GM19351 (cell line): ENCODE data around the gene IL6R.
"Not testable (repeated sequence)": the region's sequence is repeated elsewhere in the genome, so short reads cannot be mapped to it uniquely, and the experiment has no call there.

Experiments used
- ATAC-seq: cut with Tn5 transposase; IDR thresholded peaks from one replicate; pipeline ENCODE4 v1.9.1; 2021; ENCODE audit warnings: mild to moderate bottlenecking, moderate library complexity; ENCODE audit not compliant: unreplicated experiment

IL6R gene

DNA sequence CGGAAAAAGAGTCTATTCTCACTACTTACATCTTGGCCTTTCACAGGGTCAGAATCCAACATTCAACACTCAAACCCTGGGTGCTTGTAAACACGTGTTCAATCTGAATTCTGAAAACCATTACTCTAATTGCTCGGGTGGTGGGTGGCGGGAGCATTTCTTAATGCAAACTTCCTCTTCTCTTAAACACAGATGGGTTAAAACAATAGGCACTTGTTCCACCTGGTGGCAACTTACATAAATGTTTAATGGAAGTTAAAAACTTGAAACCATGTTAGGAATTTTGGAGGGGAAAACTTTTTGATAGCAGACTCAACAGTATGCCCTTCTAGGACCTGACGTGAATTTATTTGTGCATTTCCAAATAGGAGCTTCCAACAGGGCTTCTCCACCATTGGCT is 73.5 kb downstream of the IL6R start:
- no peak for ATAC-seq

DNA sequence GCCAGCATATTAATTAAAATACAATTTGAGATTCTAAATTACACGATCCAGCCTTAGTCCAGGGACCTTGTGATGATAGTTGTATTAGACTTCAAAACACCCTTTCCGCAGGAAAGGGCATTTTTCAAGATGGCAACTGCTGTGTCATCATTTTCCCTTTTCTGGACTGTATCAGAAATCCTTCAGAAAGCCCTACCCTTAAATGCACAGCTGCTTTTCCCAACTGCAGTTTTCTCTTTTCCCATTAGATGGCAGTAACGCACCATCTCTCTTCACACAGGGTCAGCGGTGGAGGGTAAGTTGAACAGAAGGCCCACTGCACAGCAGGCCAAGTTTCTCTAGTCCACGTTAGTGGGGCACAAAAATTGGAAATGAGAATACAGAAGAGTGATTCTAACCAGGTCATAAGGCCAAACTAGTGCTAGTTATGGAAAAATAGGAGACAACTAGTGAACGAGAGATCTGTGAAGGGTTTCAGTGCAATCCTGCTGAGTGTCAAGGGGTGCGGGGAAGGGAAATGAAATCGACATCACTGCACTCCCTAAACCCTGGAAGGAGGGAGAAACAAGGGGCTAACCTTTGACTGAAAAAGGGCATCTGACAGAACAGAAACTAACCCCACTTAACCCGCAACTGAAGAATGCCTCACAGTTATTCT is 74.8 kb downstream of the IL6R start:
- no peak for ATAC-seq

DNA sequence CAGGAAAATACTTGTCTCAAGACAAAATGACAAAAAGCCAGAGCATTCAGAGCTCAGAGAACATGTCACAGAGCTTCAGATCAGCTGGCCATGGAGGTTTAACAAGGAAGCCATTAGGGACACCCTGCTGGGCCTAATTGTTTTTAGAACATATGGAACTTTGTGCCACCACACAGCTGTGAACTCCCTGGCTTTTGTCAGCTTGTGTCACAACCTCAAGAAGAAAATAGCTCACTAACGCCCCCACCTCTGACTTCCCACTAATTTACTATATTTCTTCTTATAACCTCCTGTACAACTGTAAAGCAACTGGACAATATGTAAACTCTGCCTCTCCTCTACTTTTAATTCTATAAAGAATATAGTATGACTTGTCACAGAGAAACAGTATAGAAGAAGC is 75.9 kb downstream of the IL6R start:
- no peak for ATAC-seq

DNA sequence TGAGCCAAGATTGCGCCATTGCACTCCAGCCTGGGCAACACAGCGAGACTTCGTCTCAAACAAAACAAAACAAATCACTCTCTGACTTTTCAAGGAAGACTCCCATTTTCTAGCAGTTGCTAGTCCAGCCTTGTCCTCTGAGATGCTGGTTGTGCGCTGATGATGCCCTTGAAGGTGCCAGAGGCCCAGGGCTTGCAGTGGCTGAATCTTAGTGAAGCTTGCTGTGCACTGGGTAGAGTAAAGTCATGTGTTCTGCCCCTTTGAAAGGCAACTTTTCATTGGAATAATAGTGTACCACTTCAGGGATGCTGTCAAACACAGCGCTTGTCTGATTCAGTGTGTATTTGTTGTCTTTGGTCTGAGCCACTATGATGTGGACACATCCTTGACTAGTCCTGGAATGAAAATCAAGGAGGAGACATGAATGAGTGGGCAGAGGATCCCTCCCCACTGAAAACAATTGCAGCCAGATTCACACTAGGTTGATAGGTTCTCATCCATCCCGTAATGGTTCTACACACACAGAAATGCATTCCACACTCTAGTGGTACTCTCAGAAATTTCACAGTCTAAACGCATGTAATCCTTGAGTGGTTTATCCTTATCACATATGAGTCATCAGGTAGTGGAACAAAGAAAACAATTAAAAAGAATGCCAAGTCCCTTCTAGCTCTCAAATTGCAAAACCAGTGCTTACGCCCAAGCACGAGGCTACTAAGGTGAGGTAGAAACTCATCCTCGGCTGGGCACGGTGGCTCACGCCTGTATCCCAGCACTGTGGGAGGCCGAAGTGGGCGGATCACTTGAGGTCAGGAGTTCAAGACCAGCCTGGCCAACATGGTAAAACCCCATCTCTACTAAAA is 79.0 kb downstream of the IL6R start:
- ATAC-seq: no peak

DNA sequence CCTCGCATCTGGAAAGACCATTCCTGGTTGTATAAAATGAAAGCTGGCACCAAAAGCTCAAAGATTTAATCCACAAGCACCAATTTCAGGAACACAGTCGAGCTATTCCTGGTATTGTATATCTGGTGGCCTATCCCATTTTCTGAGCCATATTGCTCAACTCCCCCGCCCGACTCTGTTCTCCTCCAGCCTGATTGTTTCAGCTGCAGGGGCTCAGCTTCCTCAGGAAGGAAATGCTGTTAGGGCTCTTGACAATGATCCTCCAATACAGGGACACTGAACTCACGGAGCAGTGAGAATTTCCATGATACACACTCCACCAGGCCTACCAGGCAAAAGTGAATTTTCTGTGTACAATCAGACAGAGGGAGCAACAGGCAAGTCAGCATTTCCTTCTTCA is 80.0 kb downstream of the IL6R start:
- no peak for ATAC-seq

DNA sequence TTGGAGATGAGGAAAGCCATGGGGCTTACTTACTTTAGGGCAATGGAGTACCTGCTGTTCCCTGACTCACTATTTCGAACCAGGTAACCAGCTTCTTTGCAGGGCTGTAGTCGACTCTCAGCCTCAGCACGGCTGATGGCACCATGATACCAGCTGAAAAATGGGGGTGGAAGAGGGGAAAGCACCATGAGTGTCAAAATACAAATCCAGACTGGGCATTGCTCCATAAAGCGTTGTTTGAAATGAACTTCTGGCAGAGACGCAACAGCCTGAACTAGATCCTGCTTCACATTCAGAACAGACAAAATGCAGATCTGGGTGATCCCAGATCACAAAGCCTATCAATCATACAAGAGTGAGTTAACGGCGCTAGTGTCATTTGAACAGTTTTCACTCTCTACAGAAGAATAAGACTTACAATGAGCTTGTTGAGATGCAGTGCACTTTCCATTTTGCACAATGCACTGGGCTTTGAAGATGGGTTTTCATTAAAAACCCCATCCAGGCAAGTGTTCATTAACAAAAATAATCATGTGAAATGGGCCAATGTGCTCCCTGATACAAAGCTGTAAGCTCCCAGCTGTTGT is 80.9 kb downstream of the IL6R start:
- ATAC-seq: no peak

DNA sequence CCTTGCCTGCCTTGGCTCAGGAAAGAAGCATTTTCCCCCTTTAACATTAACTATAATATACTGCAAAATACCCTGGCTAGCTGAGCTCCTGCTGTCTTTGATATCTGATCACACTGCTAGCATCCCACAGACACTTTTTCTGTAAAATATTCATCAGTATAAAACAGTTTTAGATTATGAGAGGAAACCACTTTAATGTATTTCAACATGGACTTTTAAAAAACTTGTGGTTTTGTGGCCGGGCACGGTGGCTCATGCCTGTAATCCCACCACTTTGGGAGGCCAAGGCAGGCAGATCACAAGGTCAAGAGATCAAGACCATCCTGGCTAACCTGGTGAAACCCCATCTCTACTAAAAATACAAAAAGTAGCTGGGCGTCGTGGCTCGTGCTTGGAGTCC is 81.6 kb downstream of the IL6R start:
- not testable (repeated sequence) for ATAC-seq

DNA sequence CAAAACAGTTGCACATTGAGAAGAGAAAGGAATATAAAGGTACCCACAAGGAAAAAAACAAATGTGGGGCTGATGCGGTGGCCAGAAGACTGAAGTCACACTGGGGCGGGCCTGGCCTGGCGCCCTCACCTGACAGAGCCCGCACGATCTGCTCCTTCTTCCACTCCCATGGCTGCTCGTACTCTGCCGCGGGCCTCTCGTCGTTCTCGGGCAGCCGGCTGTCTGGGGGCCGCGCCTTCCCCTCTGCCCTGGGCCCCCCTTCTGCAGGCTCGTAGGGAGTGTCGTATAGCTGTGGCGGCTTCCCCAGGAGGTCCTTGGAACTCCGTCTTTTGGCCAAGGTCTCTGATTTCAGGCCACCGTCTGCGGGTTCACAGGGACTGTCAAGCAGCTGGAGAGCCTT is 83.8 kb downstream of the IL6R start:
- no peak for ATAC-seq

DNA sequence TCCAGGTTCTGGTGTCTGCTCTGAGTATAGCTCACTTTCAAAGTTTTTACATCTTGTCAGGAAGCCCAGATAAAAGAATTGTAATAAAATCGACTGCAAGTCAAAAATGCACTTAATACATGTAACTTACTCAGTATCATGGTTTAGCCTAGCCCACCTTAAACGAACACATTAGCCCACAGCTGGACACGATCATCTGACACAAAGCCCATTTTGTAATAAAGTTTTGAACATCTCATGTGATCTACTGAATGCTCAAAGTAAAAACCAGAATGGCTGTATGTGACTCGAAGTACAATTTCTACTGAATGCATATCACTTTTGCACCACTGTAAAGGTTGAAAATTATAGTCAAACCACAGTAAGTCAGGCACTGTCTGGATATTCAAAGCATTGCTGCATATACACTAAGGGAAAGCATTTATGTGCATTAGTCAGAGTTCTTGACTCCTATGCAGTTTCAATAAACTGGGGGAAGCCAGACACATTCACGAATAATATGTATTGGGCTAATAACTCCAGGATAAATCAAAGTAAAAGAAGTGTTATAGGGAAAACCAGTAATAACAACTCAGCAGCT is 84.6 kb downstream of the IL6R start:
- no peak for ATAC-seq

DNA sequence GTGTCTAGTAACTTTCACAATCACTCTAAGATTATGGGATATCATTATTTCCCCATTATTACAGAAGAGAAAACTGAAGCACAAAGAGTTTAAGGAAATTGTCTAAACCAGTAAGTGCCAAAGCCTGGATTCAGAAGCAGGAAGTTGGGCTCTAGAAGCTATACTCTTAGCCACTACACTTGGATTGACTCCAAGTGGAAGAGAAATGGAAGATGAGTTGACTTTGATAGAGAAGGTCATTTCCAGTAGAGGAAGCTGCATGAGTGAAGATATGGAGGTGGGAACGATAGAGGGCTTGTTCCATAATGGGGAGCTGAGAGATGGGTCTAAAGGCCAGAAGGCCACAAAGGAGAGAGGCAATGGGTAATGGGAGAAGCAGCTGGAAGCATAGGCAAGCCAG is 85.2 kb downstream of the IL6R start:
- ATAC-seq: no peak

DNA sequence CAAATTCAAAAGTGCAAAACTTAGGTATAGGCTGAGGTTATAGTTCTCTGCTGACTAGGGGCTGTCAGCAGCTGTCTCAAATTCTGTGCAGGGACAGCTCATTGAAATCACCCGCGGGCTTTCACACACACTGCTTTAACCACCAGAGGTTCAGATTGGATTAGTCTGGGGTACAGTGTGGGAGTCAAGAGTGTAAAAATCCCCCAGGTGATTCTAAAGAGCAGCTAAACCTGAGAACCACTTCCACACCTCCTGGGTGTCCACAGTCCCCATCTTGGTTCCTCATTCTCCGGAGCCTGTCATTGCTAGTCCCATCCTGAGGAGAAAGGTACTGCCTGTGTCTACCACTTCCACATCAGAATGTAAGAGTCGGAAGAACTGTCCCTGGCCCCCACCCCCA is 87.0 kb downstream of the IL6R start:
- ATAC-seq: no peak

DNA sequence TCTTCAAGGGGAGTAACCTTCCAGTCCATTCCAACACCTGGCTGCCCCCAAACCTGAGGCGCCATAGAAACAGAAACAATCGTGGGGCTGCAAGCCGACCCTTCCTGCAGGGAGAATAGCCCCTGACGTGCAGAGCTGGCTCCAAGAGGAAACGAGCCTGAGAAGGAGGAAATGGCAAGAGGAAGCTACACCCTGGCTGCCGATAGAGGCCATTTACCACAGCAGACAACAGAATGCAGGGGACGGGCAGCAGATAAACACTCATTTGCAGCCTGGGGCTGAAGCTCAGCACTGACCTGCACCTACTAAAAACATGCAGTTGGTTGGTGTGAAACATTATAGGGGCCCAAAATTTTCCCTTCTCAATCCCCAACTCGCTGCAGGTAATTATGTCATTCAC is 88.1 kb downstream of the IL6R start:
- no peak for ATAC-seq

DNA sequence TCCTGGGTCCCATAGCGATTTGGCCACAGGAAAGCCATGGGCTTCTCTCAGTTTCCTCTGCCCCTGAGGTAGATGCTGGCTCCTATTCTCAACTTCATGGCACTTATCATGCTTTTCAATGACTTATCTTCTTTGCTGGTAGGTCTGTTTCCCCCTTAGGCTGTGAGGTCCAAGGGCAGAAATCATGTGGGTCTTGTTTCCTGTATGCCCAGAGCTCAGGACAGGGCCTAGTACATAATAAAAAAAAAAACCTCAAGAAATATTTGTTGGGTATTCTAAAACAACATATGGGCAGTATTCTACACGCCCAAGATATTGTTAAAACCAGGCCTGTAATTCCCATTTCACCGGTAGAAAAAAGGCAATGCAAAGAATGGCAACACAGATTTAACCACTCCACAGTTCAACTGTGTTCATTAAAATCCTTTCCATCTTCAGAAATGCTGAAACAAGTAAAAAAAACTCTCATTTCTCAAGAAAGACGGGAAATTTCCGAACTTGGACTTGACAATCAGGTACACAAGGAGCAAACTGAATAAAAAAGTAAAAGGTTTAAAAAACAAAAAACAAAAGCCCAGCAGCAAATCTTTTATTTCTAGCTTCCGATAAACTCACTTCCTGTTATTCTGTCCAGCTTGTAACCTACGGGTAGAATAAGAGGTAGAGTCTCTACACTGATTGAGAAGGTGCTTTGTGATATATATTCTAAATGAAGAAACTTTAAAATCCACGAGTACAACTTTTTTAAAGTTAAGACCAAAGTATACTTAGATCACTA is 90.5 kb downstream of the IL6R start:
- no peak for ATAC-seq

DNA sequence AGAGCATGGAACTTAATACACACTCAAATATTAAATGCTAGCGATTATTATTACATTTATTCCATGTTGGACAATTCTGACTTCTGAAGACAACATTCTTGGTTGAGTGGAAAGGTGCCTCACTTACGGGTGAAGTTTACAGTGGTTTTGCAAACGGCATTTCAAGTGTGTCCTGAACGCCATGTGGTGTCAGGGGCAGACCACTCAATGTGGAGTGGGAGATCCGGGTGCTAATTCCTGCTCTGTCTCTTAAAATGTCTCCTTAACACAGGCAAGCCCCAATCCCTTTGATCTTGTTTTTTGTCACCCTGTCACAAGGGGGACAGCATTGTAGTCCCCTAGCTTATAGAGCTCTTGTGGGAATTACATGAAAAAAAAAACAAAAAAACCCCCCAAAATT is 91.2 kb downstream of the IL6R start:
- ATAC-seq: no peak

DNA sequence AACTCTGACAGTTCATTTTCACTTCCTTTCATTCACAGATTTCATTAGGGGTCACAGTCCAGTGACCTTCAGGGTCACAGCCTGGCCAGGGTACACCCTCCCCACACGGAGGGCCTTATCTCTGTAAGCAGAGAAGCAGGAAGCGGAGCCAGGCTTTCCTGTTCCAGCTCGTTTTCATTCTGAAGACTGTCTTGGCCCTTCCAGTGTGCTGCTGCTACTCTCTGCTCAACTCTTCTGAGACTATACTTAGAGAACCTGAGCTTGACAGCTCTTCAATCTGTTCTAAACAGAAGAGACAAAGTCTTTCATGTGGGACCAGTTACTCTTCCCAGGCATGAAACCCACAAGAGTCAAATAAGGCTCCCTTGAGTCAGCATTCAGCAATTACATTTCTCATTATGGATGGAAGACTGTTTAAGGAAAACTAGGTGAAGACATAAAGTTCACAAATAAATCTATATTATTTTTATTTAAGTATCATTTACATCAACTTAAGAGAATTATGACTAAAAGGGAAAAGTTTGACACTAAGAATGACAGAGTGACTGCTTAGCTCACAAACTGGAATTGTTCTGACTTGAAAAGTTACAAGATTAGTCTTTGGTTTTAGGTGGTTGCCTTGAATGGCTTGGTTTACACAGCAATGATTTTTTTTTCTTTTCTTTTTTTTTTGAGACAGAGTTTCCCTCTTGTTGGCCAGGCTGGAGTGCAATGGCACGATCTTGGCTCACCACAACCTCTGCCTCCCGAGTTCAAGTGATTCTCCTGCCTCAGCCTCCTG is 92.1 kb downstream of the IL6R start:
- ATAC-seq: no peak

DNA sequence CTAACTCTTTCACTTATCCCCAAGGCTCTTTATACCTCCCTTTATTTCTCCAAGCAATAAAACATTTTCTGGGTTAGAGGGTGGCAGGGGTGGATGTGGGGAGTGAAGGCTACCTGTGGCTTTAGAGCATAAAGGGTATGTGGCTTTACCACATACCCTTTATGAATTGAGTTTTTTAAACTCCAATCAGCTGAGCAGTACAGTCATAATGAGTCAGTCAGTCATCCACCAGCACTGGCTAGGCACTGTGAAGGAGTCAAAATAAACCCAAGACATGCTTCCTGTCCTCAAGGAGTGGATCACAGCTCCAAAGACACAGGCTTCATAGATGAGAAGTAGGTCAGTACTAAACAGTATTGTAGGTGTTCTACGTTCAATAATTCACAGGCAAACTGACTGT is 94.3 kb downstream of the IL6R start:
- ATAC-seq: no peak

DNA sequence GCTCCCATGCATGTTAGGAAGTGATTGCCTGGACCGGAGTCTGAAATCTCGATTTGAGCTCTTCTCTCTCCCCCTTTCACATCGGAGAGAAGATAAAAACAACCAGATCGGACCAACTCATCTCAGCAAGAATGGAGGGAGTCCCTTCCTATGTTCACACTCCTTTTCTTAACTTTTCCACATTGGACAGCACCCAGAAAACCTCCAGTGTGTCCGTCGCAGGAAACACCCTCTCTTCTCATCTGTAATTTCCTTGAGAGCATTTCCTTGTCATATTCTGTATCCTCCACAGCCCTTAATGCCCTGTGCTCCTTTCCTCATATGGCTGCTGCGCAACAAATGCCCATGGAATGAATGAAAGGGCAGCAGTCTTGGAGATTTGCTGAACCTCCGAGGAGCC is 95.4 kb downstream of the IL6R start:
- ATAC-seq: no peak

DNA sequence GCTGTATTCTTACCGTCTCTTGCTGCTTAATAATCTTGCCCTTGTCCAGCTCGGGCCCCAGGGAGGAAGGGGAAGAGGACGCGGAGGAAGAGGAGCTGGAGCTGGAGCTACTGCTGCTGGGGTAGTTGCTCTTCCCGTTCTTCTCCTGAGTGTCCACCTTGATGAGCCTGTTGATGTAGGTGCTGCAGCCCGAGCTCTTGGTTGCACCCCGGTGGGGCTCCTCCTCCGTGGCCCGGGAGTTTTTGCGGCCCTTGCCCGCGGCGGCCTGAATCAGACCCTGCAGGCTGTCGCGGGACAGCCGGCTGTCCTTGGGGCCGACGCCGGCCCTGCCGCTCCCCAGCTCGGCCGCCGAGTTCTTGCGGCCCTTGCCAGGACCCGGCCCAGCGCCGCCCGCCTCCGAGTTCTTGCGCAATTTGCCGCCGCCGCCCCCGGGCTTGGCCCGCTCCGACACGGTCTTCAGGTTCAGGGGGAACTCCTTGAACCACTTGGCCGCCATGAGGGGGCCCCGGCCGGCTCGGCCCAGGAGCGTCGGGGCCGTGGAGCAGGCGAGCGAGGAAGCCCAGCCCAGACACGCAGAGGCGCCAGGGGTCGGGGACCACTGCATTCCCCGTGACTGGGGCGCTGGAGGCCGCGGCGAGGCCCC is 96.4 kb downstream of the IL6R start:
- no peak for ATAC-seq

DNA sequence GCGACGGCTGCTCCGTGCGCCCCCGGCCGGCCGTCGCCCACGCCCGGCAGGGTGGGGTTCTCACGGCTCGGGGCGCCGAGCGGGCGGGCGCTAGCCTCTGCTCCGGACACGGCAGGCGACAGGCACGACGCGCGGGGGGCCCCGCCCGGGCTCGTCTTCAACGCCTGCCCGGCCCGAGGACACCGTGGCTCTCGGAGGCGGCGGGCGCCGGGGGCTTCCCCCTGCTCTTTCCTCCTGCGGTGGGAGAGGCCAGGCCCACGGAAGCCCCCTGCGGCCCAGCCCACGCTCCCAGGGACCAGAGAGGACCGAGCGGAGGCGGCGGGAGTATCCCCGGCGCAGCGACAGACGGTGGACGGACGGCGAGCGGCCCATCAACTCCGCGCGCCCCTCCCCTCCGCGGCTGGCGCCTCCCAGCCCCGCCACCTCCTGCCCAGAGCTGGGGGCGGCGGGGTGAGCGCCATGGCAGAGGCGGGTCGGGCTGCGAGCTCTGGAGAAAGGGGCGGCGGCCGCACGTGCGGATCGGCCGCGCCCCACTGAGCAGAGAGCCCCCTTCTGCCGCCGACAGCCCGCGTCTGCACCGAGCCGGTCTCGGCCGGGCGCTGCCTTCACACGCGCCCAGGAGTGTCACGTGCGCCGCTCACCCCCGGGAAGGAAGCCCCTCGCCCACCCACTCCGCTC is 97.1 kb downstream of the IL6R start, which contains the start of the genes SHE and TDRD10:
Gene SHE, minus strand, starts transcription at position 347 of the 678 bp plus-strand sequence. CDS start 386 bp downstream, outside the sequence.
Gene TDRD10, plus strand, starts transcription at position 154 of the 678 bp plus-strand sequence. CDS start 4,685 bp downstream, outside the sequence.
- no peak for ATAC-seq
